ENCODE results near the gene MALT1.

DNA sequence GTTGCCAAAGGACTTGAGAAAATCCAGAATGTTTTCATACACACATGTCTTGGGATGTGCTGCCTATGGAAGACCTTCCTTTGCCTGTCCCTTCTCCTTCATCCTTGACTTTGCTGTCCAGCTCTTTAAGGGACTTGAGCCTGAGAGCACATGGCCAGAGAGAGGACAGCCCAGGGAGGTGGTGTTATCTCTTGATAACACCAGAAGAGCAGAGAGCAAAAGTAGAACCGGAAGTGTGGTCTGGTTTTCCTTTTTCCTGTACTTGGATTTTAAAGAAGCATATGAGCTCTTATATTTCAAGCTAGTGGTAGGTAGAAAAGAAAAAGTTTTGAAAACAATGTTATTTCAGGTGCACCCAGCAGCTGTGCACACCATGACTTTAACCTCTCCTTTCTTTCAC, 99.3 kb downstream of the MALT1 start:
- TF ChIP-seq CTCF (conservative IDR thresholded peaks at IDR 0.05) (no peak), ZFX (IDR thresholded peaks at IDR 0.05) (no peak)

Data from C4-2B (cell line).